ENCODE measurements around the gene CFAP410.
A peak's percentile ranks its signal among the peaks of the same experiment; 100 is the strongest.

Gene CFAP410

DNA sequence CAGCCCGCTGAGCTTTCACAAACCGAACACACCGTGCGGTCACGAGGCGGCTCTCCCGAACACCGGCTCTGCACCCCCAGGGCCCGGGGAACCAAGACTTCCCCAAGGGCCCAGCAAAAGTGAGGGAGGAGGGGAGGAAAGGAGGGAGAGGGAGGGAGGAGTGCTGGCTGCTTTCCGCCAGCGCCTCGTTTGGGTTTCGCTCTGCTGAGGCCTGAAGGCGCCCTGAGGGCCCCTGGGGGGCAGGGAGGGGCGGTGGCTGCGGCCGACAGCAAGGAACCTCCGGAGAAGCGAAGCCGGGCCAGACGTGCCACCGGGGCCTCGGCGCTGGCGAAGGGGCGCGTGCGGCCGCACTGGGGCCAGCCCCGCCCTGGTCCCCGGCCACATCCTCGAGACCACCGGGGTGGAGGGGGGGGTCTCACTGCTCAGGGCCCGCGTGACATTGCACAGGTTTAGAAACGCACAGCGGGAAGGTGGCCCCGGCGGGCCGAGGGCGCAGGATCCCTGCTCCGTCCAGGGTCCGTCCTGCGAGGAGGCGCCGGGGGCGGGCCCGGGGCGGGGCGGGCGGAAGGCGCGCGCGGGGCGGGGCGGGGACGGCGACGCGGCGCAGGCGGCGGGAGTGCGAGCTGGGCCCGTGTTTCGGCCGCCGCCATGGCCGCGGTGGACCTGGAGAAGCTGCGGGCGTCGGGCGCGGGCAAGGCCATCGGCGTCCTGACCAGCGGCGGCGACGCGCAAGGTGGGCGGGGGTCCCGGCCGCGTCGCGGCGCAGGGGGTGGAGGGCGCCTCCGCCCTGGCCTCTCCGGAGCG, 39.5 kb downstream of the CFAP410 start, which contains the start of gene PFKL:
TSS of gene PFKL (plus strand) at position 596 of the 804 bp plus-strand sequence. CDS start at position 649, 53 bp downstream.
- peak; percentile 80 to 87 for DNase-seq (ENCODE audit: low read depth in 1 of 2, low spot score in 1 of 2)
- H3K4me3 ChIP-seq (replicated peaks; ENCODE audit: insufficient read depth, low read length), result peak within 1 kb of the TSS; percentile 88
- TF ChIP-seq POLR2AphosphoS5 (IDR thresholded peaks at IDR 0.05; ENCODE audit: low read depth) (peak; percentile 50), SPI1 (IDR thresholded peaks at IDR 0.05; ENCODE audit: borderline replicate concordance, low read depth) (peak; percentile 43; the same call in 1 of the 2 replicates)
- TF ChIP-seq, protein P1, sequence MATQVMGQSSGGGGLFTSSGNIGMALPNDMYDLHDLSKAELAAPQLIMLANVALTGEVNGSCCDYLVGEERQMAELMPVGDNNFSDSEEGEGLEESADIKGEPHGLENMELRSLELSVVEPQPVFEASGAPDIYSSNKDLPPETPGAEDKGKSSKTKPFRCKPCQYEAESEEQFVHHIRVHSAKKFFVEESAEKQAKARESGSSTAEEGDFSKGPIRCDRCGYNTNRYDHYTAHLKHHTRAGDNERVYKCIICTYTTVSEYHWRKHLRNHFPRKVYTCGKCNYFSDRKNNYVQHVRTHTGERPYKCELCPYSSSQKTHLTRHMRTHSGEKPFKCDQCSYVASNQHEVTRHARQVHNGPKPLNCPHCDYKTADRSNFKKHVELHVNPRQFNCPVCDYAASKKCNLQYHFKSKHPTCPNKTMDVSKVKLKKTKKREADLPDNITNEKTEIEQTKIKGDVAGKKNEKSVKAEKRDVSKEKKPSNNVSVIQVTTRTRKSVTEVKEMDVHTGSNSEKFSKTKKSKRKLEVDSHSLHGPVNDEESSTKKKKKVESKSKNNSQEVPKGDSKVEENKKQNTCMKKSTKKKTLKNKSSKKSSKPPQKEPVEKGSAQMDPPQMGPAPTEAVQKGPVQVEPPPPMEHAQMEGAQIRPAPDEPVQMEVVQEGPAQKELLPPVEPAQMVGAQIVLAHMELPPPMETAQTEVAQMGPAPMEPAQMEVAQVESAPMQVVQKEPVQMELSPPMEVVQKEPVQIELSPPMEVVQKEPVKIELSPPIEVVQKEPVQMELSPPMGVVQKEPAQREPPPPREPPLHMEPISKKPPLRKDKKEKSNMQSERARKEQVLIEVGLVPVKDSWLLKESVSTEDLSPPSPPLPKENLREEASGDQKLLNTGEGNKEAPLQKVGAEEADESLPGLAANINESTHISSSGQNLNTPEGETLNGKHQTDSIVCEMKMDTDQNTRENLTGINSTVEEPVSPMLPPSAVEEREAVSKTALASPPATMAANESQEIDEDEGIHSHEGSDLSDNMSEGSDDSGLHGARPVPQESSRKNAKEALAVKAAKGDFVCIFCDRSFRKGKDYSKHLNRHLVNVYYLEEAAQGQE (IDR thresholded peaks at IDR 0.05; ENCODE audit: insufficient replicate concordance, low read depth), result peak; percentile 8
- TF ChIP-seq, protein P2, sequence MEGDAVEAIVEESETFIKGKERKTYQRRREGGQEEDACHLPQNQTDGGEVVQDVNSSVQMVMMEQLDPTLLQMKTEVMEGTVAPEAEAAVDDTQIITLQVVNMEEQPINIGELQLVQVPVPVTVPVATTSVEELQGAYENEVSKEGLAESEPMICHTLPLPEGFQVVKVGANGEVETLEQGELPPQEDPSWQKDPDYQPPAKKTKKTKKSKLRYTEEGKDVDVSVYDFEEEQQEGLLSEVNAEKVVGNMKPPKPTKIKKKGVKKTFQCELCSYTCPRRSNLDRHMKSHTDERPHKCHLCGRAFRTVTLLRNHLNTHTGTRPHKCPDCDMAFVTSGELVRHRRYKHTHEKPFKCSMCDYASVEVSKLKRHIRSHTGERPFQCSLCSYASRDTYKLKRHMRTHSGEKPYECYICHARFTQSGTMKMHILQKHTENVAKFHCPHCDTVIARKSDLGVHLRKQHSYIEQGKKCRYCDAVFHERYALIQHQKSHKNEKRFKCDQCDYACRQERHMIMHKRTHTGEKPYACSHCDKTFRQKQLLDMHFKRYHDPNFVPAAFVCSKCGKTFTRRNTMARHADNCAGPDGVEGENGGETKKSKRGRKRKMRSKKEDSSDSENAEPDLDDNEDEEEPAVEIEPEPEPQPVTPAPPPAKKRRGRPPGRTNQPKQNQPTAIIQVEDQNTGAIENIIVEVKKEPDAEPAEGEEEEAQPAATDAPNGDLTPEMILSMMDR (IDR thresholded peaks at IDR 0.05; ENCODE audit: insufficient read depth, low read length), result no peak
- peak within 1 kb of the TSS; percentile 73 for H3K27ac ChIP-seq (replicated peaks)
- no peaks in the 10 kb centered on the region for H3K27me3 ChIP-seq (ENCODE audit: insufficient read depth, poor library complexity, severe bottlenecking)

DNA sequence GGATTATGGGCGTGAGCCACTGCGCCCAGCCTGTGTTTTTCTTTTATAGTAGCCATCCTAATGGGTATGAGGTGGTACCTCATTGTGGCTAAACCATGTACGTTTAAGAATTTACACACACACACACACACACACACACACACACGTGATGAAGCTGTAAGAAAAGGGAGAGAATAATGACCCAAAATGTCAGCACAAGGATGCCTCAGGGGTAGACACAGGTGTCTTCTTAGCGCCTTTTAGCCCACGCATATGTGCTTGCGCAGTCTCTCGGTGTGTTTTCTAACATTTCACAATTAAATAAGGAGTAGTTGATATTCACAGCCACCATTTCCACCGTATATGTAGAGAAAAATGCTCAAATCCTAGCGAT, 40.1 kb downstream of the CFAP410 start:
- Histone ChIP-seq H3K27ac (replicated peaks) (peak overlapping the region; percentile 73), H3K4me3 (replicated peaks; ENCODE audit: insufficient read depth, low read length) (peak overlapping the region; percentile 88), H3K27me3 (ENCODE audit: insufficient read depth, poor library complexity, severe bottlenecking) (no peaks in the 10 kb centered on the region)
- no peak for DNase-seq (ENCODE audit: low read depth in 1 of 2, low spot score in 1 of 2)
- TF ChIP-seq SPI1 (IDR thresholded peaks at IDR 0.05; ENCODE audit: borderline replicate concordance, low read depth) (no peak), POLR2AphosphoS5 (IDR thresholded peaks at IDR 0.05; ENCODE audit: low read depth) (no peak), GABPA (IDR thresholded peaks at IDR 0.05; ENCODE audit: low read depth) (no peak)
- TF ChIP-seq, protein P1 (IDR thresholded peaks at IDR 0.05; ENCODE audit: insufficient replicate concordance, low read depth), result no peak
- TF ChIP-seq, protein P2 (IDR thresholded peaks at IDR 0.05; ENCODE audit: insufficient read depth, low read length), result no peak

DNA sequence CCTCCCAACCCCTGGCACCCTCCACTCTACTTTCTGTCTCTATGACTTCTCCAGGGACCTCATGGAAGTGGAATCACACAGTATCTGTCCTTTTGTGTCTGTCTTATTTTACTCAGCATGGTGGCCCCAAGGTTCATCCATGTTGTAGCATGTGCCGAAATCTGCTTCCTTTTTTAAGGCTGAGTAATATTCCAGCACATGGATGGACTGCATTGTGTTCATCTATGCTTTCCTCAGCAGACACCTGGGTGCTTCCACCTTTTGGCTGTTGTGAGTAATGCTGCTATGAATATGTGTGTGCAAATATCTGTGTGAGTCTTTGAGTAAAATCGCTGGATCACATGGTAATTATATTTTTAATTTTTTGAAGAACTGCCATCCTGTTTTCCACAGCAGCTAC, 40.9 kb downstream of the CFAP410 start:
- Histone ChIP-seq H3K4me3 (replicated peaks; ENCODE audit: insufficient read depth, low read length) (no peak overlapping the region), H3K27ac (replicated peaks) (peak overlapping the region; percentile 49), H3K27me3 (ENCODE audit: insufficient read depth, poor library complexity, severe bottlenecking) (no peaks in the 10 kb centered on the region)
- no peak for DNase-seq (ENCODE audit: low read depth in 1 of 2, low spot score in 1 of 2)
- TF ChIP-seq, protein P2 (IDR thresholded peaks at IDR 0.05; ENCODE audit: insufficient read depth, low read length), result no peak
- TF ChIP-seq GABPA (IDR thresholded peaks at IDR 0.05; ENCODE audit: low read depth), result no peak
- TF ChIP-seq, protein P1 (IDR thresholded peaks at IDR 0.05; ENCODE audit: insufficient replicate concordance, low read depth), result no peak
- no peak for TF ChIP-seq SPI1 (IDR thresholded peaks at IDR 0.05; ENCODE audit: borderline replicate concordance, low read depth)
- TF ChIP-seq POLR2AphosphoS5 (IDR thresholded peaks at IDR 0.05; ENCODE audit: low read depth), result no peak

All from HL-60 (cell line).